Neural cell (in vitro differentiated cells): Measurements from ENCODE around the gene SMARCA5.

Source experiments
- EP300 ChIP-seq: fragments of 450-650 bp; conservative IDR thresholded peaks from 2 replicates; pipeline ENCODE4 v1.6.1; 2014; ENCODE audit warnings: antibody characterized with exemption, mild to moderate bottlenecking, moderate library complexity; ENCODE audit not compliant: poor library complexity, severe bottlenecking
- EZH2 ChIP-seq: fragments of 200-600, 300-800 bp; shearing (Covaris generic), sonication (generic); IDR thresholded peaks from 2 replicates; pipeline ENCODE4 v1.6.1; 2014; ENCODE audit warnings: antibody characterized with exemption, low read length, borderline replicate concordance, mild to moderate bottlenecking; ENCODE audit not compliant: insufficient read depth, poor library complexity, severe bottlenecking
- MXI1 ChIP-seq: fragments of 450-650 bp; conservative IDR thresholded peaks from 2 replicates; pipeline ENCODE4 v1.6.1; 2014; ENCODE audit warnings: antibody characterized with exemption, mild to moderate bottlenecking; ENCODE audit not compliant: poor library complexity, severe bottlenecking
- POLR2AphosphoS5 ChIP-seq: IDR thresholded peaks from 2 replicates; pipeline ENCODE4 v1.6.1; 2012
- RAD21 ChIP-seq: fragments of 450-650 bp; conservative IDR thresholded peaks from 2 replicates; pipeline ENCODE4 v1.6.1; 2014; ENCODE audit warnings: antibody characterized with exemption, mild to moderate bottlenecking, moderate library complexity
- TAF1 ChIP-seq: IDR thresholded peaks from 2 replicates; pipeline ENCODE4 v1.6.1; 2012; ENCODE audit warnings: low read depth
- TF ChIP-seq, protein P1 (sequence below): fragments of 450-650 bp; IDR thresholded peaks from 2 replicates; pipeline ENCODE4 v1.5.1; 2014; ENCODE audit warnings: antibody characterized with exemption, mild to moderate bottlenecking, moderate library complexity; ENCODE audit not compliant: poor library complexity, severe bottlenecking
- TF ChIP-seq, protein P2 (sequence below): IDR thresholded peaks from 2 replicates; pipeline ENCODE4 v1.6.1; 2012; ENCODE audit warnings: borderline replicate concordance

DNA sequence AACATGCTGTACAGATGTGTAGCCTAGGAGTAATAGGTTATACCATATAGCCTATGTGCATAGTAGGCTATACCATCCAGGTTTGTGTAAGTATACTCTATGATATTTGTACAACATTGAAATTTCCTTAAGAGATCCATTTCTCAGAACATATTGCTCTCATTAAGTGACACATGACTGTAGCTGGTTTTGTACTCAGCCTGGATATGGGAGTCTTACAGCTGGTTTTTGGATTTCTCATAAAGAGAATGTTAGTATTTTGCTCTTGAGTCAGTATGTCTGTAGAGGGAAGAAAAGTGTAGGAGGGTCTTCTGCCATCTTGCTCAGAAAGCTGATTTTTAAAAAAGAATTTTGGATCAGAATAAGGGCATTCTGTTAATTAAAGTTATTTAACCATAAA is 85.3 kb downstream of the SMARCA5 start:
- TF ChIP-seq, protein P1, sequence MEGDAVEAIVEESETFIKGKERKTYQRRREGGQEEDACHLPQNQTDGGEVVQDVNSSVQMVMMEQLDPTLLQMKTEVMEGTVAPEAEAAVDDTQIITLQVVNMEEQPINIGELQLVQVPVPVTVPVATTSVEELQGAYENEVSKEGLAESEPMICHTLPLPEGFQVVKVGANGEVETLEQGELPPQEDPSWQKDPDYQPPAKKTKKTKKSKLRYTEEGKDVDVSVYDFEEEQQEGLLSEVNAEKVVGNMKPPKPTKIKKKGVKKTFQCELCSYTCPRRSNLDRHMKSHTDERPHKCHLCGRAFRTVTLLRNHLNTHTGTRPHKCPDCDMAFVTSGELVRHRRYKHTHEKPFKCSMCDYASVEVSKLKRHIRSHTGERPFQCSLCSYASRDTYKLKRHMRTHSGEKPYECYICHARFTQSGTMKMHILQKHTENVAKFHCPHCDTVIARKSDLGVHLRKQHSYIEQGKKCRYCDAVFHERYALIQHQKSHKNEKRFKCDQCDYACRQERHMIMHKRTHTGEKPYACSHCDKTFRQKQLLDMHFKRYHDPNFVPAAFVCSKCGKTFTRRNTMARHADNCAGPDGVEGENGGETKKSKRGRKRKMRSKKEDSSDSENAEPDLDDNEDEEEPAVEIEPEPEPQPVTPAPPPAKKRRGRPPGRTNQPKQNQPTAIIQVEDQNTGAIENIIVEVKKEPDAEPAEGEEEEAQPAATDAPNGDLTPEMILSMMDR, result no peak
- TF ChIP-seq, protein P2, sequence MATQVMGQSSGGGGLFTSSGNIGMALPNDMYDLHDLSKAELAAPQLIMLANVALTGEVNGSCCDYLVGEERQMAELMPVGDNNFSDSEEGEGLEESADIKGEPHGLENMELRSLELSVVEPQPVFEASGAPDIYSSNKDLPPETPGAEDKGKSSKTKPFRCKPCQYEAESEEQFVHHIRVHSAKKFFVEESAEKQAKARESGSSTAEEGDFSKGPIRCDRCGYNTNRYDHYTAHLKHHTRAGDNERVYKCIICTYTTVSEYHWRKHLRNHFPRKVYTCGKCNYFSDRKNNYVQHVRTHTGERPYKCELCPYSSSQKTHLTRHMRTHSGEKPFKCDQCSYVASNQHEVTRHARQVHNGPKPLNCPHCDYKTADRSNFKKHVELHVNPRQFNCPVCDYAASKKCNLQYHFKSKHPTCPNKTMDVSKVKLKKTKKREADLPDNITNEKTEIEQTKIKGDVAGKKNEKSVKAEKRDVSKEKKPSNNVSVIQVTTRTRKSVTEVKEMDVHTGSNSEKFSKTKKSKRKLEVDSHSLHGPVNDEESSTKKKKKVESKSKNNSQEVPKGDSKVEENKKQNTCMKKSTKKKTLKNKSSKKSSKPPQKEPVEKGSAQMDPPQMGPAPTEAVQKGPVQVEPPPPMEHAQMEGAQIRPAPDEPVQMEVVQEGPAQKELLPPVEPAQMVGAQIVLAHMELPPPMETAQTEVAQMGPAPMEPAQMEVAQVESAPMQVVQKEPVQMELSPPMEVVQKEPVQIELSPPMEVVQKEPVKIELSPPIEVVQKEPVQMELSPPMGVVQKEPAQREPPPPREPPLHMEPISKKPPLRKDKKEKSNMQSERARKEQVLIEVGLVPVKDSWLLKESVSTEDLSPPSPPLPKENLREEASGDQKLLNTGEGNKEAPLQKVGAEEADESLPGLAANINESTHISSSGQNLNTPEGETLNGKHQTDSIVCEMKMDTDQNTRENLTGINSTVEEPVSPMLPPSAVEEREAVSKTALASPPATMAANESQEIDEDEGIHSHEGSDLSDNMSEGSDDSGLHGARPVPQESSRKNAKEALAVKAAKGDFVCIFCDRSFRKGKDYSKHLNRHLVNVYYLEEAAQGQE, result no peak
- TF ChIP-seq EZH2 (no peak), POLR2AphosphoS5 (no peak), TAF1 (no peak), MXI1 (no peak), RAD21 (no peak), EP300 (no peak)
